ENCODE data around the gene EIF5B.
A peak's percentile ranks its signal among the peaks of the same experiment; 100 is the strongest.
"Not testable (repeated sequence)": the region's sequence is repeated elsewhere in the genome, so short reads cannot be mapped to it uniquely, and the experiment has no call there.

EIF5B gene, protein sequence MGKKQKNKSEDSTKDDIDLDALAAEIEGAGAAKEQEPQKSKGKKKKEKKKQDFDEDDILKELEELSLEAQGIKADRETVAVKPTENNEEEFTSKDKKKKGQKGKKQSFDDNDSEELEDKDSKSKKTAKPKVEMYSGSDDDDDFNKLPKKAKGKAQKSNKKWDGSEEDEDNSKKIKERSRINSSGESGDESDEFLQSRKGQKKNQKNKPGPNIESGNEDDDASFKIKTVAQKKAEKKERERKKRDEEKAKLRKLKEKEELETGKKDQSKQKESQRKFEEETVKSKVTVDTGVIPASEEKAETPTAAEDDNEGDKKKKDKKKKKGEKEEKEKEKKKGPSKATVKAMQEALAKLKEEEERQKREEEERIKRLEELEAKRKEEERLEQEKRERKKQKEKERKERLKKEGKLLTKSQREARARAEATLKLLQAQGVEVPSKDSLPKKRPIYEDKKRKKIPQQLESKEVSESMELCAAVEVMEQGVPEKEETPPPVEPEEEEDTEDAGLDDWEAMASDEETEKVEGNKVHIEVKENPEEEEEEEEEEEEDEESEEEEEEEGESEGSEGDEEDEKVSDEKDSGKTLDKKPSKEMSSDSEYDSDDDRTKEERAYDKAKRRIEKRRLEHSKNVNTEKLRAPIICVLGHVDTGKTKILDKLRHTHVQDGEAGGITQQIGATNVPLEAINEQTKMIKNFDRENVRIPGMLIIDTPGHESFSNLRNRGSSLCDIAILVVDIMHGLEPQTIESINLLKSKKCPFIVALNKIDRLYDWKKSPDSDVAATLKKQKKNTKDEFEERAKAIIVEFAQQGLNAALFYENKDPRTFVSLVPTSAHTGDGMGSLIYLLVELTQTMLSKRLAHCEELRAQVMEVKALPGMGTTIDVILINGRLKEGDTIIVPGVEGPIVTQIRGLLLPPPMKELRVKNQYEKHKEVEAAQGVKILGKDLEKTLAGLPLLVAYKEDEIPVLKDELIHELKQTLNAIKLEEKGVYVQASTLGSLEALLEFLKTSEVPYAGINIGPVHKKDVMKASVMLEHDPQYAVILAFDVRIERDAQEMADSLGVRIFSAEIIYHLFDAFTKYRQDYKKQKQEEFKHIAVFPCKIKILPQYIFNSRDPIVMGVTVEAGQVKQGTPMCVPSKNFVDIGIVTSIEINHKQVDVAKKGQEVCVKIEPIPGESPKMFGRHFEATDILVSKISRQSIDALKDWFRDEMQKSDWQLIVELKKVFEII

DNA sequence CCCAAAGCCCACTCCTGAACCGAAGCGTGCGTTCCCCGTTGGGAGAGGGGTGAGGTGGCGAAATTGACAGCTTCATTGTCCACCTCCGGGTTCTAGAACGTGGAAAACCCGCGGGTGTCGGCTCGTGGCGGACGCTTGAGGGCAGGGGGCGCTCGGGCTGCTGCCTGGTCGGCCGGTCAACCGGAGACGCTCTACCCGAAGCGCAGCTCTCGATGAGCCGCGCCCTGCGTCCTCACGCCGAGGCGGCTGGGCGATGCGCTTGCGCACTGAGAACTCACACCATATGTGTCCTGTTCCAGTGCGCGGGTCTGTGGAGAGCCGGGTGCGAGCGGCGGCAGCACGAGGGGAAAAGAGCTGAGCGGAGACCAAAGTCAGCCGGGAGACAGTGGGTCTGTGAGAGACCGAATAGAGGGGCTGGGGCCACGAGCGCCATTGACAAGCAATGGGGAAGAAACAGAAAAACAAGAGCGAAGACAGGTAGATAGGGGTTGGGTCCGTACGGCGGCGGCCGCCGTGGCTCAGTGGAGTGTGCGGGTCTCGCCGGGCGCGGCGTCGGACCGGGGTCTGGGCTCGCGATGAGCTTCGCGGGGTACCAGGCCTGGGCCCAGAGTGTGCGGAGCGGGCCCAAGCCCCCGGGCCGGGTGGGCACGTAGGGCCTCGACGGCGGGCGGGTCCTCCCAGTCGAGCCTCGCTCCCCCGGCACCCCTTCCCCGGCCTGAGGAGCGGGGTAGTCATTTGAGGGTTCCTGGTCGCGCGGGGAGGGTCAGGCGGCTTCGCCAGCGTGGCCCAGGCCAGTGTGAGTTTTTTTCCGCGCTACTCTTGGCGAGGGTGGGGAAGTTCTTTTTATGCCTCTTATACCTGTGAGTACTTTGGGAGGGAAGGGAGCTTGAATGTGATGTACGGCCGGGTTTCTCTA is at the start of gene EIF5B:
EIF5B (plus strand) TSS at position 277 of the 916 bp plus-strand sequence; CDS start at position 443, 166 bp downstream.
- Histone ChIP-seq H3K27me3 (ENCODE audit: control insufficient read depth, insufficient read depth, low read length) (no peaks in the 10 kb centered on the region), H3K9ac (ENCODE audit: low read length) (peak within 1 kb of the TSS; percentile 87), H3K9me3 (ENCODE audit: control insufficient read depth, low read length) (no peaks in the 10 kb centered on the region), H3K36me3 (ENCODE audit: control insufficient read depth, insufficient read depth, low read length) (no peaks in the 10 kb centered on the region), H3K4me1 (ENCODE audit: control insufficient read depth, insufficient read depth, low read length) (no peaks in the 10 kb centered on the region), H3K4me3 (ENCODE audit: low read length) (peak within 1 kb of the TSS; percentile 91)

DNA sequence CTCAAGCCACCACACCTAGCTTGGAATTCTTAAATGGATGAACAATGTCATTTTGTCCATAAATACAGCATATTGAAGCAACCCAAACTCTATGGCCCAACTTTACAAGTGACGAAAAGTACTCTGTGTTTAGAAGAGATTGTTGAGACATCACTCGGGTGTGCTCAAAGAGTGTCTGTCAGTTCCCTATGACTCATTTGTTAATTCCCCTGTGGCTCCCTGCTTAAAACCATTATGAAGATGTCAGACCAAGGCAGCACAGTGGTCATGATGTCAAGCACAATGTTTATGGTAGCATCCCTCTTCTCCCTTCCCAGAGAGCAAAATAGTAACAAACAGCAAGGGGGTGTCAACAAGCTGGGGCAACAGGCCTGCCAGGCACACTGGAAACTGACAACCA is 39.2 kb upstream of the EIF5B start:
- H3K9ac ChIP-seq (ENCODE audit: low read length) = no peak overlapping the region
- no peaks in the 10 kb centered on the region for H3K9me3 ChIP-seq (ENCODE audit: control insufficient read depth, low read length)
- H3K27me3 ChIP-seq (ENCODE audit: control insufficient read depth, insufficient read depth, low read length) = no peaks in the 10 kb centered on the region
- H3K36me3 ChIP-seq (ENCODE audit: control insufficient read depth, insufficient read depth, low read length) = no peaks in the 10 kb centered on the region
- no peak overlapping the region for H3K4me3 ChIP-seq (ENCODE audit: low read length)
- H3K4me1 ChIP-seq (ENCODE audit: control insufficient read depth, insufficient read depth, low read length) = no peaks in the 10 kb centered on the region

DNA sequence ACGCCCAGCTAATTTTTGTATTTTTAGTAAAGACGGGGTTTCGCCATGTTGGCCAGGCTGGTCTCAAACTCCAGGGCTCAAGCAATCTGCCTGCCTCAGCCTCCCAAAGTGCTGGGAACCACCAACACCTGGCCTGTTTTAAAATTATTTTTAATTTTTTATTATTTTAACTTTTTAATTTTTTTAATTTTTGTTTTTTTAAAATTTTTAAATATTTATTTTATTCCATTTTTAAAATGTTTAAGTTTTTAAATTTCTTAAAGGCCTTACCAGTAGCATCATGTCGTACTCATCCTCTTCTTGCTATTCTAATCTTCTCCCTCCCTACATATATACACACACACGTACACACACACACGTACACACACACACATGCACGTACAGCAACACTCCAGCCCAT is 37.6 kb upstream of the EIF5B start:
- no peak overlapping the region for H3K9ac ChIP-seq (ENCODE audit: low read length)
- no peak overlapping the region for H3K4me3 ChIP-seq (ENCODE audit: low read length)
- H3K9me3 ChIP-seq (ENCODE audit: control insufficient read depth, low read length) = no peaks in the 10 kb centered on the region
- no peaks in the 10 kb centered on the region for H3K4me1 ChIP-seq (ENCODE audit: control insufficient read depth, insufficient read depth, low read length)
- no peaks in the 10 kb centered on the region for H3K27me3 ChIP-seq (ENCODE audit: control insufficient read depth, insufficient read depth, low read length)
- no peaks in the 10 kb centered on the region for H3K36me3 ChIP-seq (ENCODE audit: control insufficient read depth, insufficient read depth, low read length)

DNA sequence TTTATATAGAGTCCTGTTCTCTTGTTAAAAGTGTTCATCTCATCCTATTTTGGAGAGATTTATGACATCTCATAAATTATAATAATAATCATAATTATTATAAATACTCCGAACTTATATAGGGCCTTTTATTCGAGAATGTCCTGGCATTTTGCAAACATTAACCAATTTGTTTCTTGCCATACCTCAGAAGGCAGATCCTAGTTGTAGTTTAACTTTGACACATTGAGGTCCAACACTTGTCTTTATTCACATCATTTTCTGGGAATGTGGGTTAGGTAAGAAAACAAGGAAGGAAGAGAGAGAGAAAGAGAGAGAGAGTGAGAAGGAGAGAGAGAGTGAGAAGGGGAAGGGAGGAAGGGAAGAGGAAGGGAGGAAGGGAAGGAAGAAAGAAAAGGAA is 36.1 kb upstream of the EIF5B start, which contains the start of gene LYG1:
LYG1 (minus strand) TSS at position 101 of the 400 bp plus-strand sequence. CDS start 5,527 bp downstream, outside the sequence.
- not testable (repeated sequence) for H3K9me3 ChIP-seq (ENCODE audit: control insufficient read depth, low read length); H3K4me1 ChIP-seq (ENCODE audit: control insufficient read depth, insufficient read depth, low read length); H3K27me3 ChIP-seq (ENCODE audit: control insufficient read depth, insufficient read depth, low read length); H3K9ac ChIP-seq (ENCODE audit: low read length); H3K4me3 ChIP-seq (ENCODE audit: low read length); H3K36me3 ChIP-seq (ENCODE audit: control insufficient read depth, insufficient read depth, low read length)

DNA sequence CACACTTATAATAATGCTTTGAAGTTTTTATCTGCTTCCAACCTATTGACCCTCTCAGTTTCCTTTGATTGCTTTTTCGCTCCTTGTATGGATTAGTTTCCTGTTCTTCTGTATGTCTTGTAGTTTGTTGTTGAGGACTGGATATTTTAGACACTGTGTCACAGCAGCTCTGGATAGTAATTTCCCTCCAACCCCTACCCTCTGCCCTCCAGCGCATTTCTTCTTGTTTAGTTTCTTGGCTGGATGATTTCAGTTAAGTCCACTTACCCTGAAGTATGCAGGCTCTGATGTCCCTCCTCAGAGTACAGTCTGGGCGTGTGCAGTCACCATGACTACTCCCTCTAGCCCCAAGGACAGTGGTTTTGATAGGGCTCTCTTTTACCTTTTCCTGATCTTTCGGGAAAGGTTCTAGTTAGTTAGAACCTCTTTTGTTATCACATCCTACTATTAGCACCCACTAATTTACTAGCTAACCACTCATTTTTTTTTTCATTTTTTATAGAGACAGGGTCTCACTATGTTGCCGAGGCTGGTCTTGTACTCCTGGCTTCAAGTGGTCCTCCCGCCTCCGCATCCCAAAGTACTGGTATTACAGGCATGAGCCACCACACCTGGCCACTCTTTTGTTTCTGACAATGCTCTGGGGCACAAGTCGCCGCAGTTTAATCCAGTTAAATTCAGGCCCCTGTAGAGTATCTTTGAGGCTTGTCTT is 19.9 kb upstream of the EIF5B start:
- Histone ChIP-seq H3K4me1 (ENCODE audit: control insufficient read depth, insufficient read depth, low read length) (no peaks in the 10 kb centered on the region), H3K27me3 (ENCODE audit: control insufficient read depth, insufficient read depth, low read length) (no peaks in the 10 kb centered on the region), H3K9me3 (ENCODE audit: control insufficient read depth, low read length) (no peaks in the 10 kb centered on the region), H3K36me3 (ENCODE audit: control insufficient read depth, insufficient read depth, low read length) (no peaks in the 10 kb centered on the region), H3K4me3 (ENCODE audit: low read length) (no peak overlapping the region), H3K9ac (ENCODE audit: low read length) (no peak overlapping the region)

DNA sequence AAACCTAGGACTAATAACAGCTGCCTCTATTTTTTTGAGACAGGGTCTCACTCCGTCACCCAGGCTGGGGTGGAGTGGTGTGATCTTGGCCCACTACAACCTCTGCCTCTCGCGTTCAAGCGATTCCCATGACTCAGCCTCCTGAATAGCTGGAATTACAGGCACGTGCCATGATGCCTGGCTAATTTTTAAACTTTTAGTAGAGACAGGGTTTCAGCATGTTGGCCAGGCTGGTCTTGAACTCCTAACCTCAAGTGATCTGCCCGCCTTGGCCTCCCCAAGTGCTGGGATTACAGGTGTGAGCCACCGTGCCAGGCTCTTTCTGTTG is 19.4 kb upstream of the EIF5B start:
- H3K9ac ChIP-seq (ENCODE audit: low read length); H3K9me3 ChIP-seq (ENCODE audit: control insufficient read depth, low read length); H3K4me3 ChIP-seq (ENCODE audit: low read length); H3K4me1 ChIP-seq (ENCODE audit: control insufficient read depth, insufficient read depth, low read length); H3K36me3 ChIP-seq (ENCODE audit: control insufficient read depth, insufficient read depth, low read length); H3K27me3 ChIP-seq (ENCODE audit: control insufficient read depth, insufficient read depth, low read length): not testable (repeated sequence)

DNA sequence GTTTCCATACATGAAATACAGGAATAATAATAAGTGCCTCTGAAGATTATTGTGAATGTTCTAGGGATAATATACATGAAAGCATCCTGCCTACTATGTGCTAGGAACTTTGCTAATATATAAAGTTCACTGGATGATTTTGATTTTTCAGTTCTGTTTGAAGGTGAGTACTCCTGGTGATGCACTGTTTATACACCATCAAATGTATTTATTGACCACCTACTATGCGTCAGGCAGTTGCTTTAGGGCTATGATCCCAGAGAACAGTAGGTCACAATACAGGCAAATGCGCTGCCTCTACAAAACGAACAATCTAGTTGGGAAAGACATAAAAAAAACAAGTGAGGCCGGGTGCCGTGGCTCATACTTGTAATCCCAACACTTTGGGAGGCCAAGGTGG is 11.8 kb upstream of the EIF5B start:
- H3K27me3 ChIP-seq (ENCODE audit: control insufficient read depth, insufficient read depth, low read length) = no peaks in the 10 kb centered on the region
- no peaks in the 10 kb centered on the region for H3K9me3 ChIP-seq (ENCODE audit: control insufficient read depth, low read length)
- no peak overlapping the region for H3K9ac ChIP-seq (ENCODE audit: low read length)
- H3K4me1 ChIP-seq (ENCODE audit: control insufficient read depth, insufficient read depth, low read length) = no peaks in the 10 kb centered on the region
- H3K4me3 ChIP-seq (ENCODE audit: low read length) = no peak overlapping the region
- H3K36me3 ChIP-seq (ENCODE audit: control insufficient read depth, insufficient read depth, low read length) = no peaks in the 10 kb centered on the region

DNA sequence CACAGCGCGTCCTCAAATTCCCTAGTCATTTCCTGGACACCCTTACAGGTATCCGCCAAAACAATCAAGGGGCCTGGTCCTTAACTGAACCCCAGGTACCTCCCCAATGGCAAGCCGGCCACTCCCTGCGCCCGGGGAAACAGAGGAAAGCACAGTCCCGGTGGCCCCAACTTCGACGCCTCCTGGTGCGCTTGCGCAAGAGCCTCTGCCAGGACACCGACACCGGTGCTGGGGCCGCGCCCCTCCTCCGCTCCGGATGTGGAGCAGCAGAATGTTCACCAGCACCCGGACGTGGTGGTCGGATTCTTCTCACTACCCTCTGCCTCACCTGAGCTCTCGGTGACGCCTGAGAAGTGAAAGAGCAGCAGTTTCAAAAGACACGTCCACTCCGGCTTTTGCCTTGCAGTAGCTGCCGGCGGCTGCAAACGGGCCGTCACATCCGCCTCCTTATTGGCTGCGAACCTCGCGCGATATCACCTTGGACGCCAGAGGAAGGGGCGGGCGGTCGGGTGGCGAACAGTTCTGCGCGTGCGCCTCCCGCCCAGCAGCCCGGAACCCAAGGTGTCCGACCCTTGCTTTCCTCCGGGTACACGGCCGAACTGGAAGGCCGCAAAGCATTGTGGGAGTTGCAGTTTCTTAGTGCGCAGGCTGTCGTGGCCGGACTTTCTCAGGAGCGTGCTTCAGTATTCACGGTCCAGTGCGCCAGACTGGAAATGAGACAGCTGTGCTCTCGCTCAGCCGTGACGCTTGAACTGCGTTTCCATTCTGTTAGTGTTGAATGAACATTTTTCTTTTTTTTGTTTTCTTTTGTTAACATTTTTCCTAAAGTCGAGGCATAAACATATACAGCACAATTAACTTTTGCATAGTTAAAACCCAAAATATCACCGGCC is 1.0 kb upstream of the EIF5B start, which contains the start of gene TXNDC9:
TXNDC9 (minus strand) TSS at position 423 of the 893 bp plus-strand sequence. CDS start 3,123 bp downstream, outside the sequence.
- H3K4me1 ChIP-seq (ENCODE audit: control insufficient read depth, insufficient read depth, low read length) = no peaks in the 10 kb centered on the region

DNA sequence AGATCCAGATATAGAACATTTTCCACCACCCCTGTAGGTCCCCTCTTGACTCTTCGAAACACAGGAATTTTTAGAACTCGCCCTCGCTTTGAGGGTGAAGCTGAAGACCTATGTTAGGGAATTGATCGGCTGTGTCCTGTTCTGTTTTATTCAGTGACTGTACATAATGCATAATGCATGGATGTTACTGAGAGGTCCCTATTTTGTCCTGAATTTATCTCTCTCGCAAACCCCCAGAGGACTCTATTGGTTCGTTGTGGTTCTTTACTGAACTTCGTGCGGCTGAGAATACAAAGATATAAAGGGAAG is 431 bp upstream of the EIF5B start:
- Histone ChIP-seq H3K4me1 (ENCODE audit: control insufficient read depth, insufficient read depth, low read length) (no peaks in the 10 kb centered on the region), H3K4me3 (ENCODE audit: low read length) (peak overlapping the region; percentile 38), H3K27me3 (ENCODE audit: control insufficient read depth, insufficient read depth, low read length) (no peaks in the 10 kb centered on the region), H3K9ac (ENCODE audit: low read length) (peak overlapping the region; percentile 67), H3K36me3 (ENCODE audit: control insufficient read depth, insufficient read depth, low read length) (no peaks in the 10 kb centered on the region), H3K9me3 (ENCODE audit: control insufficient read depth, low read length) (no peaks in the 10 kb centered on the region)

More for the DNA sequence above, 1.0 kb upstream of the EIF5B start, which contains the start of gene TXNDC9:
- Histone ChIP-seq H3K4me3 (ENCODE audit: low read length) (peak within 1 kb of the TSS; percentile 91), H3K27me3 (ENCODE audit: control insufficient read depth, insufficient read depth, low read length) (no peaks in the 10 kb centered on the region), H3K9ac (ENCODE audit: low read length) (peak within 1 kb of the TSS; percentile 87), H3K36me3 (ENCODE audit: control insufficient read depth, insufficient read depth, low read length) (no peaks in the 10 kb centered on the region), H3K9me3 (ENCODE audit: control insufficient read depth, low read length) (no peaks in the 10 kb centered on the region)

DNA sequence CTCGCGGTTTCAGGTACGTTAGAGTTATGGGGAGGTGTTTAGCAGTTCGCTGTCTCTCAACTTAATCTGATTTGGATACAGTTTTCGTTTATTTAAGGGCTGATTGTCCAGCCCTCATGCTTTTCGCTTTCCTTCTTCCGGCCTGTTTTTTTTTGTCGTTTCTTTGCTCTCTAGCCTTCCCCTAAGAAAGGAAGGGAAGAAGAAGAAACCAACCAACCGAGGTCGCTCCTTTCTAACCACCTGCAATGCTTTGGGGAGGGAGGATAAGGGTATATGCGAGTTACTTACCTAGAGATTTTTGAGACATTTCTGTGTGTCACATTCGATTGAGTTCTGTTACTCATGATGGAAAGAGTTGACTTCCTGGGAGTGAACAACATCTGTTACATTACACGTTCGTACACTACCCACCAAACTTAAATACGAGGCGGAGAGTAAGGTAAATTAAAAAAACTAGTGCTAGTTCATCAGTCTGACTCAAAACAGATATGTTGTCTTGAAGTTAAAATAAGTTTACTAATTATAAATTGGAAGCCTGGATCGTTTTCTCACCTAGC is 918 bp downstream of the EIF5B start:
- H3K4me1 ChIP-seq (ENCODE audit: control insufficient read depth, insufficient read depth, low read length) = no peaks in the 10 kb centered on the region
- H3K9ac ChIP-seq (ENCODE audit: low read length) = peak overlapping the region; percentile 87
- peak overlapping the region; percentile 38 for H3K4me3 ChIP-seq (ENCODE audit: low read length)
- no peaks in the 10 kb centered on the region for H3K27me3 ChIP-seq (ENCODE audit: control insufficient read depth, insufficient read depth, low read length)
- no peaks in the 10 kb centered on the region for H3K36me3 ChIP-seq (ENCODE audit: control insufficient read depth, insufficient read depth, low read length)
- no peaks in the 10 kb centered on the region for H3K9me3 ChIP-seq (ENCODE audit: control insufficient read depth, low read length)
